Mucosa of descending colon (tissue), 3 donors: Measurements from ENCODE around the gene TRAPPC3L. TPM values are rescaled to one million over a fixed set of nuclear protein-coding genes. Genes with fewer than 3 reads are reported as not detected.
A peak's percentile ranks its signal among the peaks of the same experiment; 100 is the strongest.

Source experiments
- ATAC-seq: fragments of 200-7000 bp; cut with Tn5 transposase; one replicate; pipeline ENCODE4 v1.9.1; 2020; ENCODE audit warnings: mild to moderate bottlenecking, moderate library complexity
- DNase-seq, 3 donors: peaks; one replicate each; pipeline ENCODE4 v3.0.0-alpha.2; 2020
- H3K36me3 ChIP-seq: fragments of 200-600 bp; one replicate; pipeline ENCODE4 v1.8.0; 2021; ENCODE audit warnings: low read depth, mild to moderate bottlenecking
- H3K4me1 ChIP-seq: fragments of 200-600 bp; one replicate; pipeline ENCODE4 v1.8.0; 2021; ENCODE audit warnings: low read depth, mild to moderate bottlenecking
- H3K4me3 ChIP-seq: fragments of 200-600 bp; one replicate; pipeline ENCODE4 v1.8.0; 2021; ENCODE audit warnings: mild to moderate bottlenecking
- H3K9me3 ChIP-seq: fragments of 200-600 bp; one replicate; pipeline ENCODE4 v1.8.0; 2021; ENCODE audit warnings: mild to moderate bottlenecking
- intact Hi-C, 2 donors: fragments of 100-400 bp; cut with DNase I in 1 of 2; cut with micrococcal nuclease in 1 of 2; formaldehyde crosslinking; loops; one replicate each; pipeline versions ENCODE4 v1.11.0 to v1.11.1; 2022; cut with DNase I, micrococcal nuclease
- total RNA-seq, 3 donors: library from RNA; stranded (reverse); fragmentation: NEBNext Ultra II Directional in 2 of 3; extraction: Animal tissue kit (Norgen Biotek cat#: 25700) in 2 of 3; gene quantifications; one replicate each; pipeline versions ENCODE4 v1.2.1 to v1.2.4, GENCODE V29; 2021 to 2023
- TF ChIP-seq, protein P1 (sequence below): fragments of 200-600 bp; IDR thresholded peaks from one replicate; pipeline ENCODE4 v1.8.0; 2022; ENCODE audit warnings: antibody characterized with exemption, mild to moderate bottlenecking
- donor health status: DM: no; HTN: no; CAD: no; lungs with moderate emphysema.
- donor health status: DM: no; HTN: no; CAD: no.
- donor health status: DM: no; HTN: yes; CAD: no.

Gene TRAPPC3L
- total RNA-seq, 3 donors from 2014 or later = not detected

DNA sequence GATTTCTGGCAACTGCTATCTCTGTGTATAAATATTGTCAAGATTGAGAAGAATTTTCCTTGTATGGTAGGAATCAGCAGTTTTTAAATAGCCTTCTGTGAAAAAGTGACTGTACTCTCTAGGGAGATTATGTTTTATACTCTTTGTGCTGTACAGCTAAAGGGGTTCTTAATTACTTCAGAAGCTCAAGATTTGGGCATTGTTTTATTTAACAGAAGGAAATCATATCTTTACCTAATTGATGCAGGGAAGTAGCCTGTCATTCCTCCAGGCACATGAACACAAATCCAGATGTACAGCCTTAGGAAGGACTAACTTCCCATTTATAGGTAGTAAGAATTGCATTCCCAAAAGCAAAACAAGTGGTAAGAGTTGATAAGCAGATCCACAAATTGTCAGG lies 32.8 kb downstream of the TRAPPC3L start:
- DNase-seq = no peak
- no peaks in the 10 kb centered on the region for H3K9me3 ChIP-seq
- H3K36me3 ChIP-seq = no peaks in the 10 kb centered on the region
- no peak overlapping the region for H3K4me3 ChIP-seq
- ATAC-seq = no peak
- TF ChIP-seq, protein P1, sequence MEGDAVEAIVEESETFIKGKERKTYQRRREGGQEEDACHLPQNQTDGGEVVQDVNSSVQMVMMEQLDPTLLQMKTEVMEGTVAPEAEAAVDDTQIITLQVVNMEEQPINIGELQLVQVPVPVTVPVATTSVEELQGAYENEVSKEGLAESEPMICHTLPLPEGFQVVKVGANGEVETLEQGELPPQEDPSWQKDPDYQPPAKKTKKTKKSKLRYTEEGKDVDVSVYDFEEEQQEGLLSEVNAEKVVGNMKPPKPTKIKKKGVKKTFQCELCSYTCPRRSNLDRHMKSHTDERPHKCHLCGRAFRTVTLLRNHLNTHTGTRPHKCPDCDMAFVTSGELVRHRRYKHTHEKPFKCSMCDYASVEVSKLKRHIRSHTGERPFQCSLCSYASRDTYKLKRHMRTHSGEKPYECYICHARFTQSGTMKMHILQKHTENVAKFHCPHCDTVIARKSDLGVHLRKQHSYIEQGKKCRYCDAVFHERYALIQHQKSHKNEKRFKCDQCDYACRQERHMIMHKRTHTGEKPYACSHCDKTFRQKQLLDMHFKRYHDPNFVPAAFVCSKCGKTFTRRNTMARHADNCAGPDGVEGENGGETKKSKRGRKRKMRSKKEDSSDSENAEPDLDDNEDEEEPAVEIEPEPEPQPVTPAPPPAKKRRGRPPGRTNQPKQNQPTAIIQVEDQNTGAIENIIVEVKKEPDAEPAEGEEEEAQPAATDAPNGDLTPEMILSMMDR = no peak
- no peaks in the 10 kb centered on the region for H3K4me1 ChIP-seq
- intact Hi-C loops = no loop called here

DNA sequence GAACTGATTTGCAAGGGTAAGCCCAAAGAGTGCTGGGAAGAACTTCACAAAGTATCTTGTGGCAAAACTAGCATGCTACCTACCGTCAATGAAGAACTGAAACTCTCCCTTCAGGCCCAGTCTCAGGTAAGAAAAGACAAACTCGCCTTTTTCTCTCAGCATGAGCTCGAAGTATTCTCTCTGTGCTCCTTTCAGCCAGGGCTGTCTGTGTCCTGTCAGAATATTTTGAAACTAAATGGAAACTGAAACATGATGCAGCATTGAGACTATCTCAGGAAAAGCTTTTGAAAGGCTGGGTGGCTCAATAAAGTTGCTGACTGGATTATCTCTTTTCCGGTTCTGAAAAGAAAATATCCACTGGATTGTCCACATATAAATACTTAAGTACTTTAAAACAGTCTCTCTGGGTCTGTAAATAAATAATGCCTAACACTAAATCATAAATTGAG lies 33.3 kb downstream of the TRAPPC3L start:
- no peaks in the 10 kb centered on the region for H3K36me3 ChIP-seq
- H3K4me1 ChIP-seq = no peaks in the 10 kb centered on the region
- no peak overlapping the region for H3K4me3 ChIP-seq
- no peak for ATAC-seq
- intact Hi-C loops = no loop called here
- H3K9me3 ChIP-seq = no peaks in the 10 kb centered on the region
- no peak for DNase-seq
- TF ChIP-seq, protein P1 = no peak

- no peak within 1 kb of the TSS for H3K4me3 ChIP-seq
- no peaks in the 10 kb centered on the region for H3K9me3 ChIP-seq
- intact Hi-C loops = no loop called here
- H3K36me3 ChIP-seq = no peaks in the 10 kb centered on the region
- peak in 1 of 3 donors; percentile 32 for DNase-seq
- ATAC-seq = peak; percentile 80
- TF ChIP-seq, protein P1 = no peak
- H3K4me1 ChIP-seq = no peaks in the 10 kb centered on the region
These were observed 33.9 kb downstream of the TRAPPC3L start, which contains the start of gene CALHM5 for GRCh38 chr6:116511424-116512110. Gene CALHM5, plus strand, starts transcription at chr6:116511639. Its CDS starts 58 bp downstream, at chr6:116511697.

DNA sequence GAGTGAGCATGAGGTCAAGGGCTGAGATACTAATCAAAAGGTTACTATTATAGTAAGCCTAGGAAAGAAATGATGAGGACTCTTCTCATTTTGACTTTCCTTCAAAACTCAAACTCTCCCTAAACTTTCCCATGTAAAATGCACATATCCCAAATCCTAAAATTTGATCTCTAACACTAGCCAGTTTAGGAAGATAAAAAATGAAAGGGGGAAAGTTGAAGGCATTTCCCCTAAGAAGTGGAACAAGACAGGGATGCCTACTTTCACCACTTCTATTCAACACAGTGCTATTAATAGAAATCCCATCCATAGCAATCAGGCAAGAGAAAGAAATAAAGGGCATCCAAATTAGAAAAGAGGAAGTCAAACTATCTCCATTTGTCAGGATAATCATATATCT lies 37.0 kb downstream of the TRAPPC3L start:
- no peak for ATAC-seq
- no peaks in the 10 kb centered on the region for H3K36me3 ChIP-seq
- TF ChIP-seq, protein P1 = no peak

DNA sequence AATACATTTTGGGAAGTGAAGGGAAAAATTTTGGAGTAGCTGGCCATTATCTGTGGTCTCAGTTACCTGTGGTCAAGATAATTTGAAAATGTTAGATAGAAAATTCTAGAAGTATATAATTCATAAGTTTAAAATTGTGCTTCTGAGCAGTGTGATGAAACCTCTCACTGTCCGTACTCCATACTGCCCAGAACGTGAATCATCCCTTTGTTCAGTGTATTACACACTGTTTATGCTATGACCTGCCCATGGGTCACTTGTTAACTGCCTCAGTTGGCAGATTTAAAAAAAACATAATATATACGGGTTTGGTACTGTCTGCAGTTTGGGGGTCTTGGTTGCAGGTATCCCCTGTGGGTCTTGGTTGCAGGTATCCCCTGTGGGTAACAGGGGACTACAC lies 38.2 kb downstream of the TRAPPC3L start:
- TF ChIP-seq, protein P1 = no peak
- intact Hi-C loops = no loop called here
- H3K9me3 ChIP-seq = no peaks in the 10 kb centered on the region
- no peaks in the 10 kb centered on the region for H3K4me1 ChIP-seq
- no peak for DNase-seq
- no peak for ATAC-seq
- H3K4me3 ChIP-seq = no peak overlapping the region
- no peaks in the 10 kb centered on the region for H3K36me3 ChIP-seq

More for the DNA sequence above, 37.0 kb downstream of the TRAPPC3L start:
- intact Hi-C loops = no loop called here
- H3K4me3 ChIP-seq = no peak overlapping the region
- no peaks in the 10 kb centered on the region for H3K4me1 ChIP-seq
- H3K9me3 ChIP-seq = no peaks in the 10 kb centered on the region
- DNase-seq = no peak
